GM21825 (cell line): ENCODE results near the gene GALNT9.
"Not testable (repeated sequence)": the region's sequence is repeated elsewhere in the genome, so short reads cannot be mapped to it uniquely, and the experiment has no call there.

Experiments
- ATAC-seq: cut with Tn5 transposase; IDR thresholded peaks from one replicate; pipeline ENCODE4 v1.9.1; 2021; ENCODE audit warnings: mild to moderate bottlenecking, moderate library complexity; ENCODE audit not compliant: unreplicated experiment

GALNT9 gene

GRCh38 chr12:132329036-132329719, at the start of gene GALNT9:
Gene GALNT9, minus strand, starts transcription at chr12:132329589. Its CDS starts 386 bp downstream, at chr12:132329203.
- ATAC-seq, result no peak

GRCh38 chr12:132379057-132379456, 49.7 kb upstream of the GALNT9 start:
- not testable (repeated sequence) for ATAC-seq

GRCh38 chr12:132377147-132377546, 47.8 kb upstream of the GALNT9 start:
- ATAC-seq, result no peak

- no peak for ATAC-seq
Measured at GRCh38 chr12:132376464-132376830, 47.1 kb upstream of the GALNT9 start.

- no peak for ATAC-seq
Measured at GRCh38 chr12:132375747-132376463, 46.5 kb upstream of the GALNT9 start.

GRCh38 chr12:132374612-132375445, 45.4 kb upstream of the GALNT9 start:
- no peak for ATAC-seq

- ATAC-seq, result no peak
Measured at GRCh38 chr12:132373901-132374611, 44.7 kb upstream of the GALNT9 start.

- no peak for ATAC-seq
Measured at GRCh38 chr12:132367852-132368251, 38.5 kb upstream of the GALNT9 start.

GRCh38 chr12:132367071-132367851, 37.9 kb upstream of the GALNT9 start:
- no peak for ATAC-seq

- no peak for ATAC-seq
Measured at GRCh38 chr12:132366341-132366861, 37.0 kb upstream of the GALNT9 start.

GRCh38 chr12:132365226-132365625, 35.8 kb upstream of the GALNT9 start:
- no peak for ATAC-seq

GRCh38 chr12:132364348-132364902, 35.0 kb upstream of the GALNT9 start:
- no peak for ATAC-seq

GRCh38 chr12:132363661-132364347, 34.4 kb upstream of the GALNT9 start:
- ATAC-seq, result no peak

GRCh38 chr12:132362996-132363660, 33.7 kb upstream of the GALNT9 start:
- ATAC-seq, result no peak

GRCh38 chr12:132360906-132361777, 31.8 kb upstream of the GALNT9 start:
- no peak for ATAC-seq

- ATAC-seq, result no peak
Measured at GRCh38 chr12:132360410-132360809, 31.0 kb upstream of the GALNT9 start.

- no peak for ATAC-seq
Measured at GRCh38 chr12:132359971-132360370, 30.6 kb upstream of the GALNT9 start.

GRCh38 chr12:132359551-132359950, 30.2 kb upstream of the GALNT9 start:
- ATAC-seq, result no peak
